HG03060 (cell line): ENCODE measurements around the gene SYNGR4.
A peak's percentile ranks its signal among the peaks of the same experiment; 100 is the strongest.
"Not testable (repeated sequence)": the region's sequence is repeated elsewhere in the genome, so short reads cannot be mapped to it uniquely, and the experiment has no call there.

Experiments used
- ATAC-seq: cut with Tn5 transposase; IDR thresholded peaks from one replicate; pipeline ENCODE4 v1.9.1; 2021; ENCODE audit warnings: low read depth, moderate number of reproducible peaks; ENCODE audit not compliant: unreplicated experiment

SYNGR4 gene

GRCh38 chr19:48363810-48364597, at the start of gene SYNGR4, which contains the start of gene TMEM143:
Gene SYNGR4 (plus strand): TSS chr19:48364367. CDS start chr19:48365843, 1,476 bp downstream.
Gene TMEM143 (minus strand): TSS chr19:48363940. CDS start chr19:48363920, 20 bp downstream.
- ATAC-seq: peak; percentile 73

GRCh38 chr19:48315712-48316111, 48.5 kb upstream of the SYNGR4 start:
- no peak for ATAC-seq

GRCh38 chr19:48317708-48317960, 46.5 kb upstream of the SYNGR4 start:
- not testable (repeated sequence) for ATAC-seq

GRCh38 chr19:48318286-48318987, 45.7 kb upstream of the SYNGR4 start:
- ATAC-seq: no peak

- no peak for ATAC-seq
These were observed 44.3 kb upstream of the SYNGR4 start for GRCh38 chr19:48319647-48320541.

GRCh38 chr19:48321372-48321621, 42.9 kb upstream of the SYNGR4 start:
- peak; percentile 18 for ATAC-seq

- ATAC-seq: peak; percentile 46
These were observed 42.3 kb upstream of the SYNGR4 start for GRCh38 chr19:48321622-48322591.

GRCh38 chr19:48325265-48325910, 38.8 kb upstream of the SYNGR4 start, which contains the start of gene EMP3:
Gene EMP3 (plus strand): TSS chr19:48325552. CDS start chr19:48326845, 1,293 bp downstream.
- ATAC-seq: no peak

GRCh38 chr19:48329167-48329891, 34.8 kb upstream of the SYNGR4 start:
- ATAC-seq: no peak

- no peak for ATAC-seq
These were observed 34.0 kb upstream of the SYNGR4 start for GRCh38 chr19:48330012-48330681.

- ATAC-seq: no peak
These were observed 31.9 kb upstream of the SYNGR4 start for GRCh38 chr19:48332351-48332661.

- ATAC-seq: peak; percentile 72
These were observed 31.3 kb upstream of the SYNGR4 start for GRCh38 chr19:48332662-48333466.

GRCh38 chr19:48333467-48334384, 30.4 kb upstream of the SYNGR4 start:
- no peak for ATAC-seq

- ATAC-seq: no peak
These were observed 25.9 kb upstream of the SYNGR4 start for GRCh38 chr19:48338253-48338755.

GRCh38 chr19:48338802-48339503, 25.2 kb upstream of the SYNGR4 start:
- no peak for ATAC-seq

- ATAC-seq: no peak
These were observed 23.2 kb upstream of the SYNGR4 start for GRCh38 chr19:48340995-48341394.
